Stimulated activated CD4-positive, alpha-beta T cell treated with anti-CD3 and anti-CD28 coated beads, TNF-alpha, amount 100 ng/mL, for 24 hours (primary cell): ENCODE results near the gene PHF1.
A peak's percentile ranks its signal among the peaks of the same experiment; 100 is the strongest.

Experiments
- DNase-seq, 3 experiments: peaks; one replicate each; pipeline ENCODE4 v3.0.0-alpha.2; 2020; ENCODE audit warnings: low read depth in 3 of 3

The PHF1 gene

DNA sequence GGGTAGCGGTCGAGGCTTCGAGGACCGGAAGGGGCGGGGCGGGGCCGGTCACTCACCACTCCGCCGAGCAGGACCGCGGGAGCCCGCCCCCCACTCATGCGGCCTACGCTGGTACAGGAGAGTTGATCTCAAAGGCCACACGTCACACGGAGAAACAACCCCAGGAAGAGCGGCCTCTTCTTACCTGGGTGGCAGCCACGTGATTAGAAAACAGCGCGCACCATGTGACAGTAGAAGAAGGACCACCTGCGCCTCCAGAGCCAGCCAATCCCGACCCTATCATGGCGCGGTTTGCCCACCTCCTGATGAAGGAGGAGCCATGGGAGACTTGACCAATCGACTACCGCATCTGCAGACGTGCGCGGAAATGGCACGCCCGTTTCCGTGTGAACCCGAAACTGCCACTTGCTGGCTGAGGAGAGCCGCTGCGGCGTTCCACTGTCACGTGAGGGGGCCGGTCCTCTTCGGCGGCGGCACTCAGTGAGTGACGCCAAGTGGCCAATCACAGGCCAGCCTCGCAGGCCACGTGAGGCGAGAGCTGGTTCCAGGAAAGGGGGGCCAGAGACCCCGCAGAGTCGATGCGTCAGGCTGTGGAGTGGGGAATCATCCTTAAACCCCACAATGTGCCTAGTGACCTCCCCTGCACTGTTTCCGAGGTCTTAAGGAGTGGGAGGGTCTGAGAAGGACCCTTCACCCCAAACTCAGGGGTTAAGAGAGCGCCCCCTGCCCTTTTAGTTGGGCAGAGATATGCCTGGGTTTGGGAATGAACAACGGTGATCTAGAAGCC, 7.3 kb downstream of the PHF1 start, which contains the start of gene CUTA:
TSS of gene CUTA (minus strand) at position 205 of the 787 bp plus-strand sequence. CDS start at position 98, 107 bp downstream.
- DNase-seq, result peak; percentile 94 to 98 (median 97)

DNA sequence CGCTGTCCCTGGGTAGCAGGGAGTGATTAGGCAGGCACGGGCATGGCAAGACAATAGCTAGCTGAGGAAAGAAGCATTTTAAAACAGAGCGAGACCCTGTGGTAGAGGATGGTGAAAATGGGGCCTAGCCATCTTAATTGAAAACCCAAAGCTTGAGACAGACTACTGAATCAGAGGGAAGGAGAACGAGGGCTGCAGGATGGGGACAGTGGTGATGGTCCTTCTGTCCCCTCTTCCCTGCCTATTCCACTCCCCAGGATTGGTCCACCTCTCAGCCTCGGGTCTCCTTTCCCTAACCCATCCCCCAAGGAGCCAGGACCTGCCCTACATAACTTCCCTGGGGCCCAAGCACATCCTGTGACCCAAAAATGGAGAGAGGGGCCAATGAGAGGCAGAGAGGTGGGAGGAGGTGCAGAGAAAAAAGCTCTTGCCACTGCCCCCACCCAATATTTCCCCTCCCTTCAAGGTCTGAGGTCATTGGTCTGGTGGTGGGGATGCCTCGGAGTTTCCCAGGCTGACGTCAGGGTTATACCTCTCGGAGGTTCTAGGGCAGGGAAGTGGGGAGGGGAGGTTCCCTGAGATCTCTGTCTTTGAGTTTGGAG, 8.0 kb downstream of the PHF1 start:
- peak in 1 of 3 experiments; percentile 64 for DNase-seq

DNA sequence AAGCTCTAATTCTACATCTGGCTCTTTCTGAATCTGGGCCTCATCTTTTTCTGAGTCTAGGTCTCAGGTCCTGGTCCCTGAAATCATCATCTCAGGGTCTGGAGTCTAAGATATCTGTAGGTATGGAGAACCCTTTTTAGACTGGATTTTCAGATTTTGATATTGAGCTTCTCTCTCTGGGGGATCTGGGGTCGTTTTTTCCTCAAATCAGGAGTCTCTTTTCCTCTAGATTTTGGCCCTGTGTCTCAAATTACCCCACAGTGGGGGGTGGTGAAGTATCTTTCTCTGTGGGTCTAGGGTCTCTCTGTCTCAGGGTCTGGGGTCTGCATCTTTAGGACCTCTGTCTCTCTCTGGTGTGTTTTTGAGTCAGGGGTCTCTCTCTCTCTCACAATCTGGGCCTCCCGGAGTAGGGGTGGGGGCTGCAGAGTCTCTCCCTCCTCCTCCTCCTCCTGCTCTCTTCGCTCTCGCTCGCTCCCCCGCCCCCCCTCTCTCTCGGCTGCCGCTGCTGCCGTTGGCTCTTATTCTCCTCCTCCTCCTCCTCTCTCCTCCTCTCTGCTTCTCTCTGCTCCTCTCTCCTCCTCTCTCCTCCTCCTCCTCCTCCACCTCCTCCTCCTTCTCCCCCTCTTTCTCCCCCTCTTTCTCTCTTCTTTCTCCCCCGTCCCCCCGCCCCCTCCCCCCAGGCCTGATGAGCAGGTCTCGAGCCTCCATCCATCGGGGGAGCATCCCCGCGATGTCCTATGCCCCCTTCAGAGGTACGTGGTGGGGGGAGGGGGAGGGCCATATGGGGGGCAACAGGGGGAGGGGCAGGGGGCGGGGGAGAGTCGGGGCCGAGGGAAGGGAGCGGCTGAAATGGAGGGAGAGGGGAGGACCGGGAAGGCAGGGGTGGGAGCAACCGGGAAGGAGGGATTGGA, 9.0 kb downstream of the PHF1 start, which contains the start of gene SYNGAP1:
TSS of gene SYNGAP1 (plus strand) at position 486 of the 911 bp plus-strand sequence. CDS start at position 686, 200 bp downstream.
- peak in 1 of 3 experiments; percentile 50 for DNase-seq

DNA sequence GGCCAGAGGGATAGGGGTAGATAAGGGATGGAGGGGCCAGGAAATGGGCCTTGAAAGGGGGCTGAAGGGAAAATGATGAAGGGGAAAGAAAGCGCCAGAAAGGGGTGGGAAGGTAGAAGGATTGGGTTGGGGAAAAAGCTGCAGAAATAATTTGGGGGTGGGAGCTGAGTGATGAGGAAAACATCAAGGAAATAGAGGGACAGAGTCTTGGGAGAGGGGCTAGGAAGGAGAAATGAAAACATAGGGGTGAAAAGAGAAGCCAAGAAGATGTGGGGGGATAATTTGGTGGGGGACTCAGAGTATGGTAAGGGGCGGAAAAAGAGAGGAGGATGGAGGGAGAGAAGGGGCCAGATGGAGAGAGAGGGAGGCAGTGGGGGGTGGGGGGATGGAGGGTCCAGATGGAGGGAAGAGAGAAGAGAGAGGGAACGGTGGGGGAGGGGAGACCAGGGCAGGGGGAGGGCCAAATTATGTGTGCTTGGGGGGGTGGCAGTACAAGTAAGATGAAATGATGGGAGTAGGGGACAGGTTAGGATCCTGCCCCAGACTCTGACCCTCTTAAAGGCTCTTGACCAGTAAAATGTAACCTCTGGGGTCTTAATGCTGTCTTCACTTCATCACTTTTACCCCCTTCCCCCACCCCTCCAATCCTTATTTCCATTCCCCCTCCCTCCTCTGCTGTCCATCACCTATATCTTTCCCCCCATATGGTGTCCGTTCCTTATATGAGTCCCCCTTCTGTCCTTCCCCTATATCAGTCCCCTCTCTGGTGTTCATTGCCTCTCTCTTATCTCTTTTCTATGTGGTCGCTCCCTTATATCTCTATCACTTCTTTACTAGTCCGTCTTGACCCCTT, 9.9 kb downstream of the PHF1 start:
- DNase-seq, result no peak

DNA sequence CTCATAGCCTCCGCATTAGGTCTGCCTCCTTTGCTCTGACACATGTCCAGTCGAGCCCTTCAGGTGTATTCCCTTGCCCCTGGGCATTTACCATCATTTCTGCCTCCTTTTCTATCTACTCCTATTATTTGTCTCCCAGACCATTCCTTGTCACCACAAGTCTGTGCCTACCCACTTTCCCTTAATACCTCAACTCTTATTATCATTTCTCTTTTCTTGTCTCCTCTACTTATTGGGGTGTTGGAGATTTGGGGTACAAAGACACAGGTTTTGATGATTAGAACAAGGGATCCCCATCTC, 10.5 kb downstream of the PHF1 start:
- DNase-seq, result no peak

DNA sequence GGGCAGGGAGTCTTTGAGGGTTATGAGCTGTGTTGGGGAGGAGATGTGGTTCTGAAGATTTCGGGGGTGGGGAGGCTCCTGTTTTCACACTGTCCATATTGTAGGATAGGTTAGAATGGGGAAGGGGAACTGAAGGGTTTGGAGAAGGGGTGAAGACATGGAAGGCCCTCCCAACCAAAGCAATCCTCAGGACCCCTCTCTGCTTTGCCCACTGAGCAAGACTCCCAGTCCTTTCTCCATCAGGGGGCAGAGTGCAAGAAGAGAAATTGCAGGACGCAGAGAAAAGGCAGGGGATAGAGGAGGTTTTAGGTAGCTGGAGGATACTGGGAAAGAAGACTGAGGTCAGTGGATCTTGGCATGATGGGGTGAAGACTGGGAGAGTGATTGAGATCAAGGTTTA, 13.0 kb downstream of the PHF1 start:
- no peak for DNase-seq

DNA sequence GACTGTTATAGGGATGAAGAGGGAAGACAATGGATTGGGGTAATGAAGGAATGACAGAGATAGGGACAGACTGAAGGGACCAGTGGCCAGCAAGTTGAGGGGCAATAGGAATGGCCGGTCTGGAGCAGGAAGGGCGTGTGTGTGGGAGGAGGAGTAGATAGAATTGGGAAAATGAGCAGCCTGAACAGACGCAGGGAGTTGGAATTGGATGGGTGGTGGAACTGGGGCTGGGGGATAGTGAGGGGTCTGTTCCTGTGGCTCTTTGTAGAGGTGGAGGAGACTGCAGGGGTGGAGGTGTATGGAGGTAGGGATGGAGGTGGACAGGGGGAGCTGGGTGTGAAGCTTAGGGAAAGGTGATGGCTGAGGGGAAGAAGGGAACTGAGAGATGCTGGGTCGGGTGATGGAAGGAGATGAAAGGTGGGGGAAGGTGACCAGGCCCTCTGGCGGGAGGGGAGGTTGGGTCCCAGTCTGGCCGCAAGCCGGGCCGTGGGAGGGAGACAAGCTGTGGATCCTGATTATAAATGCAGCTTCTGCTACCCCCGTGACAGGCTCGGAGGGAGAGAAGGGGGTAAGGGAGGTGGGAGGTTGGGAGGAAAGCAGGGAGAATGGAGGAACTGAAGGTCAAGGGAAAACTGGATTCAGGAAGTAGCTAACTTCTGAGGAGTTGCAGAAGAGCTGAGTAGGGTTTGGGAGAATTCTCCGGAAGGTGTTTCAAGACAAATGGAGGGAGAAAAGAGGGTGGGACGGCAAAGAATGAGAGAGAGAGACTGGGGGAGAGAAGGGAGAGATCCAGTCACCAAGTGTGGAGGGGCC, 14.2 kb downstream of the PHF1 start:
- no peak for DNase-seq

DNA sequence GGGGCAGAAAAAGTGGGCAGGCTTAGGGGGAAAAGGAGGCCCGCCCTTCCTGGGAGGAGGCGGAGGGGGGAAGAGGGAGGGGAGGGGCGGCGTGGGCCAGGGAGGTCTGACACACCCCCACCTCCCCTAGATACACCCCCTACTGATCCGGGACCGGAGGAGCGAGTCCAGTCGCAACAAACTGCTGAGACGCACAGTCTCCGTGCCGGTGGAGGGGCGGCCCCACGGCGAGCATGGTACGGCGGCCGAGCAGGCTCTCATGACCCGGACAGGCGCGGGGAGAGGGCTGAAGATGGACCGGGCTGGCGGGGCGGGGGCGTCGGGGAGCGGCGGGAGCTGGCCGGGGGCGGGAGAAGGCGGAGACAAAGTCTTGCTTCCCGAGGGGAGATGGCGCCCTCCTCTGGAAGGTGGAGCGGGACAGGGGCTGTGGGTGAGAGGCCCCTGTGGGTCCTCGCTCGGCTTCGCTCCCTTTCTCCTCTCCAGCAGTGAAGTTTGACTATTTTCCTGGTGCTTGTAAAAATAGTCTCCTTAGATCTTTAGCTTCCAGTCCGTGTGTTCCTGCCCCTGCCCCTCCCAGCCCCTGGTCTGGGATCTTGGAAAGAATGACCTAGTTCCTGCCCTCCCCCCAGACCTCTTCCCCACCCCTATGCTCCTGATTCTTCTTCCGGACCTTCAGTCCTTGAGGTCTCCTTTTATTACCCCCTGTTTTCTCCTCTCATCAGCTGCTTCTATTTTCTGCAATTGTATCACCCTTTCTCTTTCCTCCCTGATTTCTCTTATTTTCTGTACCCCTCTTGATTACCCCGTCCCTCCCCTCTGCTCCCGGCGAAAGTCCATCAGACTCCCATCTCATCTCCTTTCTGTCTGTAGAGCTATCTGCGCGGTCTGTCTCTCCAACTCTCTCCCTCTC, 15.1 kb downstream of the PHF1 start:
- peak; percentile 50 to 86 (median 55) for DNase-seq

DNA sequence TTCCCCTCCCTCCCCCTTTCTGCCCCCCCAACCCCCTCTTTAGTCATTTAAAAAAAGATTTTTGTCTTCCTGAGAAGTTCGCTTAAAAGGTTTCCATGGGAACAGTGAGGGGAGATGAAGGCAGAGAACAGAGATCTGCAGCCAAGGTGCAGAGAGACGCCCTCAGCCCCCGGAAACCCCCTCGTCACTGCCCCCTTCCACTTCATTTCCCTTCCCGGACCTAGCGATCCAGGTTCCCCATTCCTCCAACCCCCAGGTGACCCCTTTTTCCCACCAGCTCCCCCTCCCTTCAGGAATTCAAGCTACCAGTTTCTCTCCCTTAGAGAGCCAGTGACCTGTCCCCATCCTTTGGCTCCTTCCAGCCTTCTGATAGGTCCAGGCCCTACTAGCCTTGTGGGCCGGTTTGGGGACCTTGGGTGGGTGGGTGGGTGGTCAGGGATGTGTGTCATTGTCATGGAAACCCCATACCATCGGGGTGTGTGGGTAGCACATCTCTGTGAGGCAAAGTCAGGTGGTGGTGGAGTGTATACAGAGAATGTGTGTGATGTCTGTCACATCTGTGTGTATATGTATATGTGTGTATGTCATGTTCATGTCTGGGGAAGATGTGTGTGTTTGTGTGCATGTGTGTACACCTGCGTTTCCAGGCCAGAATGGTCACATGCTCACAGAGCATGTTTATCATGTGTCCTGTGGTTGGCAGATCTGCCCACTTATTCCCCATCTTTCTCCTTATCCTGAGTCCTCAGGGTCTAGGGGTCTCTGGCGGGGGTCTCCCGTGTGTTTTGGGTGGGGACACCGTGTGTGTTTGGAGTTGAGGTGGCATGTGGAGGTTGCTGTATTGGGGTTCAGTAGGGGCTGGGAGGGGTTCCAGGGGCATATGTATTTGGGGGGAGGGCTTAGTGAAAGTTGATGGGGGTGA, 16.0 kb downstream of the PHF1 start:
- DNase-seq, result no peak

DNA sequence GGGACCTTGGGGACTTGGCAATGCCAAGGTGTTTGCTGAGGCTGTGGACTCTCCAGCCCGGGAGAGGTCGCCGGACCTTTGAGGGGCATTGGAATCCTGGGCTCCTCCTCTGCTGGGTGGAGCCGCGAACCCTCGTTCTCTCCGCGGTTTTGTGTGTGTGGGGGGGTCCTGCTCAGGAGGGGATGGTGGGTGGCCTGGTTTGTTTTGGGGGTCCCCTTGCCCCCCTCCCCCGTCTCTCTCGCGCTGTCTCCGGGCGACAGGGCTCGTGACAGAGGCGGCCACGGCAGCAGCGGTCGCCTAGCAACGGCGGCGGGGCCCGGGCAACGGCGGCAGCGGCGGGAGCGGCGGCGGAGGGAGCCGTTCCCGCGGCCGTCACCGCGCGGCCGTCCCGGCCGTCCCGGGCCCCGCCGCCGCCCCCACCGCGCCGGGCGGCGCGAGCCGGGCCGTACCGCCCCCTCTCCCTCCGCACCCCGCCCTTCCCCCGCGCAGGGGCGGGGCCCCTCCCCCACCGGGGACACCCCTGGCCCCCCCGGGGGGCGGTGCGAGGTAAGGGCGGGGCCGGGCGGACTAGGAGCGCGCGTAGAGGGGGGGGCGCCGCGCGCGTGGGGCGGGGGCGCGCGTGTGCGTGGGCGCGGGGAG, 16.9 kb downstream of the PHF1 start:
- peak in 1 of 3 experiments; percentile 54 for DNase-seq

DNA sequence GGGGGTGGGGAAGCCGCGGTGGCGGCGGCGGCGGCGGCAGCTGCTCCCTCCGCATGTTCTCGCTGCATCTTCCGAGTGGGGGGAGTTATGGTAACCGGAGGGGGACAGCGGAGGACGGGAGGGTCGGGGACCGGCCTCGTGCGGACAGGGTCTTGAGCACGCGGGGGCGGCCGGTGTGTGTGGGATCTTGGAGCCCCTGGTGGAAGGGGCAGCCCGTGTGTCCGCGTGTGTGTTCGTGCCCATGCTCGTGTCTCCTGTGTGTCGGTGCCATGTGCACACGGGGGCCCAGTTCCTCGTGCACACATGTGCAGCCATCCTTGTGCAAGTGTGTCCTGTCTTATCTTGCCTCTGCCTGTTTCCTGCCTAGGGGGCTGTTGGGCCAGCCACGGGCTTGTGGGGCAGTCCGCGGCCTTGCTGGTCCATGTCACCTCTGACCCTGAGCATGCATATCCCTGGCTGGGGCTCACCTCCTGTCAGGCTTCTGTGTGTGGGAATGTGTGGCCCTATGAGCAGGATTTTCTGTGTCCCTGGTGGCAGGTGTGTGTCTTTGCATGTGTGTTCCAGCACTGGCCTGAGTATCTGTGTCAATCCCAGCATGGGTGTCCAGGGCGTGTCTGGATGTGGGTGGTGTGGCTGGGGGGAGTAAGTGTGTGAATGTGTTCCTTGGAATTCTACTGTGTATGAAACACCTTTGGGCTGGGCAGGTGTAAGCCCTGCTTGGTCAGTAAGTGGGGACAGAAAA, 17.6 kb downstream of the PHF1 start:
- peak in 1 of 3 experiments; percentile 33 for DNase-seq

DNA sequence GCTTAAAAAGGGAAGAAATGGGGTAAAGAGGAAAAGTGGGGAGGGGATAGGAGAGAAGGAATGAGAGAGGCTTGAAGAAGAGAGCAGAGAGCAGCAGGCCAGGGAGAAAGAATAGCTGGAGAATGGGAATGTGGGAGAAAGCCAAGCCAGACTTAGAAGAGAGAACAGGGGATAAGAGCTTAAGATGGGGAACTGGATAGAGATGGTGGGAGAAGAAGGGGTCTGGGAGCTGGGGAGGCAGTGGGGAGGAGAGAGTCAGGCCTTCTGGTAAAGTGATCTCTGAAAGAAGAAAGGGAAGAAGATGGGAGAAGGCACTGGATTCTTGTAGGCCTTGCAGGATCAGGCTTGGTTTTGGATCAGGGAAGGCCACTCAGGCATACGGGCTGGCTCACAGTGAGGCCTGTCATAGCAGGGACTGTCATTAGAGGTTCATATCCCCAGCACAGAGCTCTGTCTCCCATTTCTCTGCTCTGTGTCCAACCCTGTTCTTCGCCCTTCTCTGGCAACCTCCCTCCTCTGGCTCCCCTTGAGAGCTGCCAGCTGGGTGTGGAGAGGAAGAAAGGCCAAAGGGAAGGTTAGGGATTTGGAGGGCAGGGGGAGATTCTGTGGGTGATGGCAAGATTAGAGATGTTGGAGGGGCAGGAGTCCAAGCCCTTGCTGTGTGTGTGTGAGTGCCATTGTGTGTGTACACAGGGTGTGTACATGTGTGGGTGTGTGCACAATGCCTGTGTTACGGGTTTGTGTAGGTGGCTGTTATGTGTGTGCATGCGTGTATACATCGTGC, 18.3 kb downstream of the PHF1 start:
- no peak for DNase-seq

DNA sequence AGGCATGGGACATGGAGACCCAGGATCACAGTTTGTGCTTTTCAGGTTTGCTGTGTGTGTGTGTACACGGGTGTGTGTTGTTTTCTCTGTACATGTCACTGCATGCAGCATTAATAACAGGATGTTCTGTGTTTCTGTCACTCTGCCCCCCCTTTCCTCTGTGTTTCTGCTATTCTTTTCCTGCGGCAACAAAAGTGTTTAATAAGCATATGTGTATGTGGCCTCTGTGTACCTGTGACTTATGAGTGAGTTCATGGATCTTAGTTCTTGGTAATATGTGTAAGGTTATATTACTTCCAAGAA, 18.9 kb downstream of the PHF1 start:
- DNase-seq, result no peak

DNA sequence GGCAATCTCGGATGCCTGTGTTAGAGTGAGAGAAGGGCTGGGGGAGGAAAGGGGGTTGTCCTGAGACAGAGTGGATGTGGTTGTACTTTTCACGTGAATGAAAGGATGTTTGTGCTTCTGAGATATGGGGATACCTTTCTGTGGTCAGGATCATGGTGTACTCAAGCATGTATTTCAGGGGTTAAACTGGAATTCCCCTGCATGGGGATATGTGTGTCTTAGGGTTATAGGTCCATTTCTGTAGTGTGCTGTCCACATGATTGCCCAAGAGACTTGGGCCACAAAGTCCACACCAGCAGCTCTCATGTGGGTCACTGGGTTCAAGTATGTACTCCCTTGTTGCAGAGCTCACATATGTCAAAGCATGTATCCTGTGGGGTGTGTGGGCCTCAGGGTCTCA, 19.5 kb downstream of the PHF1 start:
- no peak for DNase-seq

DNA sequence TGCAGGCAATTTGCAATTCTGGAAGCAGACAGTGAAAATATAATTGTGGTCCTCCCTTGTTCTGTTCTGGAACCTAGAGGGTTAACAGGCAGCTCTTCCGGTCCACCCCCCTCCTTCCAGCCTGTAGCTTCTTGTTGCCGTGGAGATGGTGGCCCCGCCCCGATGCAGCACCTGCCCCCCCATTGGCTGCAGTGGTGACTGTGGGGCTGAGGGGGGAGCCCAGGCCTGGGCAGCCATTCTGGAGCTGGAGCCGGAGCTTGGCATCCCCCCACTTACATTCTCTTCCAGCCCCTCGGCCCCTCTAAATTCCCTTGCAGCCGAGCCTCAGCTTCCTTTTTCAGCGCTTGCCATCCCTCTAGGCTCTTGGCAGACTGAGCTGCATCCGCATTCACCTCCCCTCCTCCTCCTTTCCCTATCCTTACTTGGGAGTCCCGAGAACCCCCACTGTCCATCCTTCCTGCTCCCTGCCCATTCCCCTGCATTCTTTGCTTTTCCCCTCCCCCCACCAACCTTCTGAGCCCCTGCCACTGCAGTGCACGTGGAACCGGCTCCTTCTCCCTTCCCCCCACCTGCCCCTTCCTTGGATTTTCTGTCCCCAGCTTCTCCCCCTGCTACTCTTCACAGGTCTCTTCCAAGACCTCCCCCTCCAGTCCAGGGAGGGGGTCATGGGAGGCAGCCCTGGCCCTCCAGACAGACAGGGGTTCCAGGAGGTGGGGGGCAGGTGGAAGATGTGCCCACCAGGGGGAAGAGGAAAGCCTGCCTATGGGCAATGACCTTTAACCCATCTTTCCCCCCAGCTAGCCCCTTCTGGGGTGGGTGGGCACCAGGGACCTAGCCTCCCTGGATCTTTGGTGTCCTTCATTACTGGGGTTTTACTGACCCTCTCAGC, 20.4 kb downstream of the PHF1 start:
- DNase-seq, result peak; percentile 64 to 78 (median 64)
